ENCODE measurements around the gene ALDH7A1.

- TF ChIP-seq CTCF (IDR thresholded peaks at IDR 0.05; ENCODE audit: low read depth, low read length): no peak
- TF ChIP-seq POLR2A (IDR thresholded peaks at IDR 0.05; ENCODE audit: extremely low read depth, insufficient read length): no peak
- TF ChIP-seq MAX (IDR thresholded peaks at IDR 0.05; ENCODE audit: low read depth, low read length): no peak
- TF ChIP-seq MYC (IDR thresholded peaks at IDR 0.05; ENCODE audit: low read depth, low read length): no peak
These were observed 58.1 kb downstream of the ALDH7A1 start for GRCh38 chr5:126536874-126537273.

Data from NB4 (cell line).